GM08714 (cell line): ENCODE measurements around the gene CACNA2D2.

Source experiments
- H3K4me3 ChIP-seq: fragments of 200-500 bp; sonication (Bioruptor generic); 2 replicates; pipeline ENCODE4 v1.5.1; 2014; ENCODE audit warnings: mild to moderate bottlenecking, low read length, inconsistent platforms
- ZNF274 ChIP-seq: IDR thresholded peaks from 2 replicates; pipeline ENCODE4 v1.6.1; 2012; ENCODE audit warnings: mild to moderate bottlenecking, low read depth, low read length

Gene CACNA2D2

DNA sequence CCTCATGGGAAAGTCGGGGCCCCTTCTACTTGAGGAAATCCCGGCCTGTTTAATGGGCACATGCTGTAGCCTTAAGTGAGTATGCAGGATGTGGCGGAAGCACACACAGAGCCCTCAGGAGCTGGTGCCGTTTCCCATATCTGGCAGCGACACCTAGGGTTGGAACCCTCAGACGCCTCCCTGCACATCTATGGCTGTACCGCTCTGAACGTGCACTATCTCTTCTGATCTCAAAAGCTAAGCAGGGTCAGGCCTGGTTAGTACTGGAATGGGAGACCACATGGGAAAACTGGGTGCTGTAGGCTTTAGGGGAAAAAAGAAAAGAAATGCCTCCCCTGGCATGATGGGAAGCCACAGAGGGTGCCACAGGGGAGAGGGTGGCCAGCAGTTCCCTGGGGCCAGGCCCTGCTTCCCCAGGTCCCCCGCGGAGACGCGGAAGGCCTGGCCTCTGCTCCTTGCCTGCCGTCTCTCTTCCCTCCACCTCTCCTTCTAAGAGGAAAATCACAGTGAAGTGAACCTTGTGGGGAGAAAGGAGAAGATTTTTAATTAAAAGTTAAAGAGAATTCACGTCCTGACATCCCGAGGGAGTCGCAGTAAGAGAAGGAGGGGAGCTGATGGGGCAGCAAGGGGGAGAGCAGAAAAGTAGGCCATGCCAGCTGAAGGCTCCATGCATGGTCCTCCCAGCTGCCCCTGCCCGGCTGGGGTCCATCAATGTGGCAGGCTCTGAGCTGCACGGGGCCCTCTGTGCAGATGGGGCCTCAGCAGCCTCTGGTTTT is 83.7 kb downstream of the CACNA2D2 start:
- no peak overlapping the region for H3K4me3 ChIP-seq
- no peak for TF ChIP-seq ZNF274

DNA sequence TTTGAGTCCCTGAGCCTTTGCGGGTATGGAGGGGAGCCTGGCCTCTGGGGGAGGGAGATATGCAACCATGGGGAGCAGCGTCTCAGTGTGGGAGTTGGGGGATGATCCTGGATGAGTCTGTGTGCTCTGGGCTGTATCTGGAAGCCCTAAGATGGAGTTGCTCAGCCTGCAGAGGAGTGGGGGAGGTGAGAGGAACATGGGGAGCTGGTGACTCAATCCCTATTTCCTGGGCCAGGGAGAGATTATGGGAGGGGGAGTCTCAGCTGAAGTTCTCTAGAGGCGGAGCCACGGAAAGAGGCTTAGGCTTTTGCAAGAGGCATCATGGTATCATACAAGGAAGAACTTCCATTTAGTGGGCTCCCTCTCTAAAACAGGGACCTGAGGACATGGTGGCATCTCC is 84.6 kb downstream of the CACNA2D2 start:
- H3K4me3 ChIP-seq = no peak overlapping the region
- no peak for TF ChIP-seq ZNF274

DNA sequence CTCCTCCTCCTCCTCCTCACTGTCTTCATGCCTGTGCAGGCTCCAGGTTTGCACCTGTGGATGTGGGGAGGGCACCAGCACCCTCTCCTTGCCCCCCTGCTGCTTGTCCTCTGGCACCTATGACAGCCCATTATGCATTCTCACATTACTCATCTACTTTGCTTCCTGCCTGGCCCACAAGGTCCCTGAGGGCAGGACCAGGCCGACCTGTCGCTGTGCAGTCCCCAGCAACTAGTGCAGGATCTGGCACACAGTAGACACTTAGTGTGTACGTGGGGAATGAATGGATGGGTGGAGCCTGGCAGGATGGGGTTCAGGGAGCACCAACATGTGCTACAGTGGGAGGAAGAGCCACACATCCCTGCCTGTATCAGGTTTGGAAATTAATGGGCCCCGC is 85.8 kb downstream of the CACNA2D2 start:
- no peak overlapping the region for H3K4me3 ChIP-seq
- no peak for TF ChIP-seq ZNF274

DNA sequence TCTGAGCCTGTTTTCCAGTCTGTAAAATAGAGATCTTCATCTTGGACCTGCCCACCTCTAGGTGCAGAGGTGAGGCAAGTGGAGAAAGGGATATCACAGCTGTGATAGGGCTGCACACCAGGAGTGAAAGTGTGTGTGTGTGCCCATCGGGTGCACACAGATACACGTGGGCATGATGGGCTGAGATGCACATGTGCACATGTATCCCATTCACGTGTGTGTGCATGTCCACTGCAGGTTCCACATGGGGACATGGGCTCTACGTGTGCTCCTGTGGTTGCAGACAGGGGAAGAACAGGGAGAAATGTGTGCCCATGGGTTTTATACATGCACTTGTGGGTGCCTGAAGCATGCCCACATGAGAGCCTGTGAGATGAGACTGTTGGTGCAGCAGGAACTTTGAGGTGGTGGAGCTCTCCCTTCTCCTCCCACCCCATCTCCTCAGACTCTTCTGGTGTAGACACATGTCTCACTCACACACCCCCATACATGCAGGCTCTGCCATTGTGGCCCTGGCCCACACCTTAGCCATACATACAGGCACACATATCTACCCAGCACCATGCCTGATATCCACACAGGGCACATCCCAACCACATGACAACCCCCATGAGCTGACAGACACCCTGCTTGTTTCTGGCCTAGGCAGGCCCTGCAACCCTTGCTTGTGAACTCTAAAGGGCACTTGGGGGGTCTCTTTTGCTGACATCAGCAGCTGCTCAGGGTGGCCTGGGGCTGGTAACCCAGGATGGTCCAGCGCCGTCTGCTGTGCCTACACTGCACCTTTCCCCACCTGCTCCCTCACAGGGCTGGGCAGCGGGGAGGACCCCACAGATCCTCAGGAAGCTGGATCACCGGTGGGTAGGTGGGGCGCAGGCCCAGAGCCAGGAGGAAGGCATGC is 86.4 kb downstream of the CACNA2D2 start:
- no peak overlapping the region for H3K4me3 ChIP-seq
- TF ChIP-seq ZNF274 = no peak

DNA sequence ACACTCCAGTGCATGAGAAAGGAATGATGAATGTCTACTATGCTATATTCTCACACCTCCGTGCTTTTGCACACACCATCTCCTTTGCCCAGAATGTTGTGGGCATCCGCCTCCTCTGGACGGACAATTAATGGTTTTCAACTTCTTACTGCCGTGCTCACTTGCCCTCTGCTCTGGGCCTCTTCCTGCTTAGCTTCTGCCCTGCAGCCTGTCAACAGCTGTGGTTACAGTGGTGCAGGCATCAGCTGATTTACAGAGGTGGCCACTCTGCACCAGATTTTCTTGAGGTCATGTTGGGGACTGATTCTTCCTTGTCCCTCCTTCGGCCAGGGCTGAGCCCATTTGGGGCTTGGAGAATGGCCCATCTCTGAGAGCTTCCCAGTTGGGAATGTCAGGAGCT is 87.6 kb downstream of the CACNA2D2 start:
- H3K4me3 ChIP-seq = no peak overlapping the region

DNA sequence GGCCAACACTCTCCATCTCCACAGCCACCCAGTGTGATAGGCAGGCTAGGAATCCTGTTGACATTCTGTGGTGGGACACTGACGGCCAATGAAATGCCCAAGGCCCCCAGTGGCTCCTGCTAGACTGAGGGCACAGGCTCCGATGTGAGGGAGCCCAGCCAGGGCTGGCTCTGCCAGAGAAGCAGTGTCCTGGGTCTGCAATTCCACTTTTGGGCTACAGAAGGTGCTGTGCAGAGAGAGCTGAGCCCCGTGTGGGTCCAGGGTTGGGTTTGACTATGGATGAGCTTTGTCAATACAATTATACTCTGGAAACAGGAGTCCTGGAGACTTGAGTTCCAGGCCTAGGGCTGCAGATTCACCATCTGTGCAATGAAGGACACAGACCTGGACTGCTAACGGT is 88.4 kb downstream of the CACNA2D2 start:
- TF ChIP-seq ZNF274 = no peak
- no peak overlapping the region for H3K4me3 ChIP-seq

More for the DNA sequence above, 87.6 kb downstream of the CACNA2D2 start:
- TF ChIP-seq ZNF274 = no peak

DNA sequence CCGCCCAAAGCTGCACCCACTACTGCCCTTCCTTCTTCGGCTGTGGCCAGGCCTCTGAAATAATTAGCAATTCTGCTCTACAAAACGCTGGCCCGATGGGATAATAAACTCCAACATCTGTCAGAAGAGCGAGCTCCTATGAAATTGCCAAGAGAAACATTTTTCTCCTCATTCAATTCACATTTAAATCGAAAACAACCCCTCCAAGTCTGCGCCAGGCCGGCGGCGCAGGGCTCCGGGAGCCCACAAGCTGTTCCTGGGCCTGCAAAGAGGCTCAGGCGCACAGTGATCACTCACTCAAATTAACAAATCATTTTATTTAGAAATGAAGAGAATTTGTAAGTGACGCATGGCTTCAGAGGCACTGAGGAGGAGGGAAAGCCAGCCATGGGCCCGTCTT is 88.8 kb downstream of the CACNA2D2 start:
- no peak for TF ChIP-seq ZNF274

DNA sequence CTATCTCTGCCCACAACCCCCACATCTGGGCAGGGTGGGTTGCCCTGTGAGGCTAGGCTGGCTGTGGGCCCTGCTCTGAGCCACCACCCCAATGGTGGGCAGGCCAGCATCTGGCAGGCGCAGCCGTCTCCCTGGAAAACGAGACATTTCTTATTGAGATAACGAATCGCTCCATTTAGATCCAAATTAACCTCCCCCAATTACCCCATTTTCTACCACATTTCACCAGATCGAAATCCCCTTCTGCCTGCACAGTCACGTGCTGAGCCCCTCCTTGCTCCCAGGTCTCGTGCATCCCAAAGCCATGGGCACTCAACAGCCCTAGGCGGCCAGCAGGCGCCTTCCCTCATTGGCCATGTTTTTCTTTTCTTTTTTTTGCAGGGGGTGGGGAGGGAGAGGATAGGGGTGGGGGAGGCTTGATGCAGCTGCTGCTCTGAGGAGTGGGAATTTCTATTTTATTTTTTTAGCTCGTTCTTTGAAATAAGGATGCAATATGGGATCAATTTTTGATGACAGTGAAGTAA is 91.1 kb downstream of the CACNA2D2 start:
- TF ChIP-seq ZNF274 = no peak
- no peak overlapping the region for H3K4me3 ChIP-seq

More for the DNA sequence above, 88.8 kb downstream of the CACNA2D2 start:
- H3K4me3 ChIP-seq = no peak overlapping the region

DNA sequence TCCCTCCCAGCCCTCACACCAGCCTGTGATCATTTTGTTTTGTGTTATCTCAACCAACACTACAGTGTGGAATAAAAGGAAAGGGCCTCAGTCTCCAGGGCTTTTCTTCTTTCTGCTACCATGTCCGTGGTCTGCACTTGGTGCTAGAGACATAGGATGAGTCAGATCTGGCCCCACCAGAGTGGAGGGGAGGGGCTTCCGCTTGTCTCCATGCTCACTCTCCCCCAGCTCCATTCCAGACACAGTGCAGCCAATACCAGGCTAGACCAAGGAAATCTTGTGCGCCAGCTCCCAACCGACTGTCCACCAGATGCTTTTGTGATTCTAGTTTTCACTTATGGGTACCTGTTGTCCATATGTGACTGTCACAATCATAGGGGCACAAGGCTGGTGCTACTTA is 92.2 kb downstream of the CACNA2D2 start:
- no peak for TF ChIP-seq ZNF274
- no peak overlapping the region for H3K4me3 ChIP-seq

DNA sequence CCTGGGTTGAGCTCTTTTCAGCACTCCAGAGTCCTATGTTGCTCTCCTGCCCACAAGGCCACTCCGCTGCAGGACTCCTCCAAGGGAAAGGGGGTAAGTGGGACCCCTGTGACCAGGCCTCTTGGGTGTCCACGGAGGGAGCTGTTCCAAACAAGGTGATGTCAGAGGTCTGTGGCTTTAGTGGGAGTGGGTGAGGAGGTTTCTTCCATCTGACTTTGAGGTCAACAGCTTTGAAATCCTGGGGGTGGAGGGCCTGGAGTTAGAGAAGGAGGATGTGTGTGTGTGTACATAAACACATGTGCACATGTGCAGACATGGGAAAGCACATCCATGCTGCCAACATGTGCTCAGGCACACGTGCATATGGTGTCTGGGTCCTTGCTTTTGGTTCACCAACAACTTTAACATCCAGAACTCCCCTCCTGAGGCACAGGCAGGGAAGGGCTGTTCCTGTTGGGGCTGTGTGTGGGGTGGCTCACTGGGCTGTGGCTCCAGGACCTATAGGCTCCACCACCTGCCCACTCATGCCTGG is 92.8 kb downstream of the CACNA2D2 start:
- no peak for TF ChIP-seq ZNF274
- no peak overlapping the region for H3K4me3 ChIP-seq

DNA sequence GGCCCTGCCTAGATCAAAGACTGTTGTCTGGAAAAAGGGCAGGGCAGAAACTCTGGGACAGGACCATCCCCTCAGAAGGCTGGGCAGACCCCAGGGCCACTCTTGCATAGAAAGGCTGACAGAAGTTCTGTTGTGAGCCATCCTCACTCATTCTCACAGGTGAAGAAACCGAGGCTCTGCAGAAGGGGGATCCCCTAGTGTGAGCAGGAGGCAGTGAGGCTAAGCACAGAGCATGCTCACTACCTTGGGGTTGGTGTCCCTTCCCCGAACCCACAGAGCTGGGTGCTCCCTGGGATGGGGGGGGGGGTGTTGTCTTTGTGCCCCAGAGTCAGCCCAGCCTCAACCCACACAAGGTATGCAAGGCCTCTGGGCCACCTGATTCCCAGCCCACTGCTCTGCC is 93.2 kb downstream of the CACNA2D2 start:
- TF ChIP-seq ZNF274 = no peak
- no peak overlapping the region for H3K4me3 ChIP-seq

DNA sequence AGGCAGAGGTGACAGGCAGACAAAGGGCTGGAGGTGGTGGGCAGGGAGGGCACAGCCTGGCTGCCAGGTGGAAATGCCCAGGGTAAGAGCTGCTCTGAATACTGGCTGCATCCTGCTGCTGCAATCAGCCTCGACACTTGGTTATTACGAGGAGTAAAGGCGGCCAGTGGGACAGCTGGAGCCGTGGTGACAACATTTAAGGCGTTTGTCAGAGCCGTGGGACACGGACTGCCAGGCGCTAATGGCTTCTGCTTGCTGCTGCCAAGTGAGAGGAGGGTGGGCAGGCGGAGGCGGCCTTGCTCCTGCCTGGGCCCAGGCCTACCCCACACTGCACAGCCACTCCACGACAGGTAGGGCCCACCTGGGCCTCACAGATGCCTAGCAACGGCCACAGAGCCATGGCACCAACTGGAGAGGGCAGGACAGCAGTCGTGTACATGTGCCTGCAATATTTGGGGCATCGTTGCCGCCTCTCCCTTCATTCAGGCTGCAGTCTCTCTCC is 94.9 kb downstream of the CACNA2D2 start:
- no peak for TF ChIP-seq ZNF274

DNA sequence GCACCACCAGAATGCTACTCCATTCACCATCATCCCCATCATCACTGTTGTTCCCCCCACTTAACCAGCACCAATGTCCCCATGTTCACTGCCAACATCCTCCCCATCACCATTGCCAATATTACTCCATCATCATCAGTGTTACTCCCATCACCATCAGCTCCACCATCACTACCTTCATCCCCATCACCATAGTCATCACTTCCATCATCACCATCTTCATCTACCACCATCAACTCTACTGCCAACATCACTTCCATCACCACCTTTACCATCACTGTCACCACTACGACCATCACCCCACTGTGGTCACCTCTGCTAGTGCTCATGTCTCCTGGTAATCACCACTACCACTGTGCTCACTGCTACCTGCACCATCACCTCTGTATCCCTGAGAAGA is 96.9 kb downstream of the CACNA2D2 start:
- TF ChIP-seq ZNF274 = no peak
- H3K4me3 ChIP-seq = no peak overlapping the region

More for the DNA sequence above, 94.9 kb downstream of the CACNA2D2 start:
- no peak overlapping the region for H3K4me3 ChIP-seq

DNA sequence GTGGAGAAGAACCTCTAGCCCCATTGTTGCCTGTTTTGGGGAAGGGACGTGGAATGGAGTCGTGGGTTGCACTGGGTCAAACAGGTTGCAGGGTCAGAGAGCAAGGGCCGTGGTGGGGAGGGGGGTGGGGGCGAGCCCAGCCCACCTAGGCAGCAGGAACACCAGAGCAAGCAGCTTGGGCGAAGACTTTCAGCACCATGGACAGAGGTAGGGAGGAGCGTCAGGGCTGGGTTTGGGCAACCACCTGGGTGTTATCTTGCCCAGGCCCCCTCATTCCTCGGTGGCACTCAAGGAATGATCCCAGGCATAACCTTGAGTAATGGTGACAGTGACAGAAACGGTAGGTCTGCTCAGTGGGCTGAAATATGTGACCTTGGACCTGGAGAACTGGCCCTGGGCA is 98.2 kb downstream of the CACNA2D2 start:
- no peak overlapping the region for H3K4me3 ChIP-seq
- TF ChIP-seq ZNF274 = no peak

DNA sequence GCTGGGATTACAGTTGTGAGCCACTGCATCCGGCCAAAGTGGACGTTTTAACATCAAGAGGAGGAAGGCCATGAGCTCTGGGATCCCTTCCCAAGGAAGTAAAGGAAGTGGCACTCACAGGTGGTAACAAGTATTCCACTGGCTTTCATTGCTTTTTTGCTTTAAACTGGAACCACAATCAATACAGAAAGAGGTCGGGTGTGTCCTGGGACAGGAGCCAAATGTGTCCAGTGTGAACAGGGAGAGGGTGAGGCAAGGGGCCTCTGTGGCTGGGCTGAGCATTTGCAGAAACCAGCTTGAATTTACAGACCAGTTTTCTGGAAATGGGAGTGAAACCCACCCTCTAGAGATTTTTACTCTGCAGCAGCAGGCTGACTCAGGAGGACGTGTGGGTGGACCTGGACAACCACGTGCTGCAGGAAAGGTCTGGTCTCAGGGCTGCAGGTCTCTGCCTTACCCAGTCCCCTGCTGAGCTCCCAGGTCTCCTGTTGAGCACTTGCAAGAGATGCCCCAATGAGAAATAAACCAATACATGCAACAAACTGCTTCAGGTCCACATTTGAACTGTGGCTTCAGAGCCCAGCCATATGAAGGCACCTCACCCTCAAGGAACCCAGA is 101.3 kb downstream of the CACNA2D2 start:
- H3K4me3 ChIP-seq = no peak overlapping the region
- TF ChIP-seq ZNF274 = no peak
